H1 (cell line): Measurements from ENCODE around the gene PAIP2. TPM values are rescaled to one million over a fixed set of nuclear protein-coding genes. Genes with fewer than 3 reads are reported as not detected.
A peak's percentile ranks its signal among the peaks of the same experiment; 100 is the strongest.

Experiments used
- BCL11A ChIP-seq, 2 experiments: IDR thresholded peaks; one replicate each; pipeline ENCODE4 v1.6.1; 2011; ENCODE audit warnings: low read depth in 2 of 2, low read length in 2 of 2, mild to moderate bottlenecking in 2 of 2
- CBX5 ChIP-seq: fragments of 300-800, 300-1000 bp; sonication (generic); IDR thresholded peaks from 2 replicates; pipeline ENCODE4 v1.7.1; 2016; ENCODE audit warnings: antibody characterized with exemption, low read length, low read depth
- CBX8 ChIP-seq: fragments of 300-800, 300-1000 bp; sonication (generic); IDR thresholded peaks from 2 replicates; pipeline ENCODE4 v1.7.1; 2016; ENCODE audit warnings: low read depth, low read length, borderline replicate concordance
- CHD1 ChIP-seq: IDR thresholded peaks from 2 replicates; pipeline ENCODE4 v1.6.1; 2012; ENCODE audit warnings: low read depth, low read length, improper control_type of control experiment
- CTBP2 ChIP-seq: IDR thresholded peaks from 2 replicates; pipeline ENCODE4 v1.7.0; 2011; ENCODE audit warnings: borderline replicate concordance, mild to moderate bottlenecking, moderate library complexity, mixed read lengths, low read length; ENCODE audit not compliant: insufficient read depth, insufficient read length
- HDAC2 ChIP-seq, 2 experiments: fragments of 300-600 bp in 1 of 2; sonication (generic) in 1 of 2; IDR thresholded peaks; 2 replicates each; pipeline ENCODE4 v1.6.1; 2011 to 2012; ENCODE audit warnings: low read depth in 2 of 2, low read length in 2 of 2, mild to moderate bottlenecking in 2 of 2, moderate library complexity in 2 of 2, borderline replicate concordance in 1 of 2, inconsistent platforms in 1 of 2
- JUN ChIP-seq: IDR thresholded peaks from 2 replicates; pipeline ENCODE4 v1.6.1; 2011; ENCODE audit warnings: low read depth, mild to moderate bottlenecking, improper control_type of control experiment, low read length
- KDM1A ChIP-seq: fragments of 200-600, 300-600 bp; sonication (generic); IDR thresholded peaks from 2 replicates; pipeline ENCODE4 v1.7.1; 2016; ENCODE audit warnings: mild to moderate bottlenecking, low read length, borderline replicate concordance
- PHF8 ChIP-seq: fragments of 200-600 bp; sonication (generic); conservative IDR thresholded peaks from 2 replicates; pipeline ENCODE4 v1.7.1; 2012; ENCODE audit warnings: low read depth, mild to moderate bottlenecking, inconsistent platforms, low read length, moderate library complexity
- POLR2AphosphoS5 ChIP-seq: IDR thresholded peaks from 2 replicates; pipeline ENCODE4 v1.6.1; 2011; ENCODE audit warnings: low read depth, low read length
- RAD21 ChIP-seq, 2 experiments: IDR thresholded peaks in 1 of 2; conservative IDR thresholded peaks in 1 of 2; 2 replicates each; pipeline ENCODE4 v1.6.1; 2011; ENCODE audit warnings: low read depth in 2 of 2, low read length in 2 of 2, improper control_type of control experiment in 1 of 2, inconsistent platforms in 1 of 2, mild to moderate bottlenecking in 1 of 2, moderate library complexity in 1 of 2
- RBBP5 ChIP-seq: IDR thresholded peaks from 2 replicates; pipeline ENCODE4 v1.7.1; 2012; ENCODE audit warnings: low read depth, mild to moderate bottlenecking, inconsistent platforms, low read length, moderate library complexity, borderline replicate concordance
- SAP30 ChIP-seq: fragments of 300-600 bp; sonication (generic); IDR thresholded peaks from 2 replicates; pipeline ENCODE4 v1.7.1; 2012; ENCODE audit warnings: low read length, moderate library complexity, mild to moderate bottlenecking, inconsistent platforms; ENCODE audit not compliant: insufficient read depth, insufficient replicate concordance
- SIRT6 ChIP-seq: IDR thresholded peaks from one replicate; pipeline ENCODE4 v1.7.1; 2012; ENCODE audit warnings: low read length, inconsistent platforms
- SP4 ChIP-seq: IDR thresholded peaks from 2 replicates; pipeline ENCODE4 v1.6.1; 2012; ENCODE audit warnings: low read length, inconsistent platforms
- SUZ12 ChIP-seq: fragments of 200-600 bp; sonication (generic); IDR thresholded peaks from 2 replicates; pipeline ENCODE4 v1.6.1; 2012; ENCODE audit warnings: mild to moderate bottlenecking, inconsistent platforms, low read length, moderate library complexity, mixed read lengths
- TAF7 ChIP-seq: optimal IDR thresholded peaks from 2 replicates; pipeline ENCODE3; 2011; ENCODE audit warnings: low read depth, mild to moderate bottlenecking, inconsistent platforms, low read length, moderate library complexity, borderline replicate concordance
- TEAD4 ChIP-seq: IDR thresholded peaks from 2 replicates; pipeline ENCODE4 v1.6.1; 2012; ENCODE audit warnings: low read depth, low read length, inconsistent platforms, mixed read lengths
- polyA plus RNA-seq, 7 experiments: library from polyadenylated mRNA; depleted of rRNA in 3 of 7; stranded (reverse) in 5 of 7; unstranded in 2 of 7; fragments of >200 nt in 5 of 7; fragments of 200-250 nt in 2 of 7; gene quantifications; 1 replicate in 5 of 7; 2 replicates in 1 of 7; 4 replicates in 1 of 7; pipeline versions ENCODE4 v1.2.1 to v1.2.3, GENCODE V29; 2011 to 2013; ENCODE audit warnings: missing spikeins in 2 of 7, mixed read lengths in 2 of 7
- total RNA-seq: library from RNA; stranded (reverse); fragmentation: NEBNext Ultra II Directional; extraction: Animal tissue kit (Norgen Biotek cat#: 25700); gene quantifications from 2 replicates; pipeline ENCODE4 v1.2.1, GENCODE V29; 2021
- TF ChIP-seq, protein P1 (sequence below), 3 experiments: IDR thresholded peaks; 1 replicate in 2 of 3; 2 replicates in 1 of 3; pipeline versions ENCODE4 v1.5.1 to v1.6.1; 2011; ENCODE audit warnings: low read length in 3 of 3, mild to moderate bottlenecking in 3 of 3, inconsistent platforms in 2 of 3, low read depth in 1 of 3, moderate library complexity in 1 of 3; ENCODE audit not compliant: insufficient read depth in 1 of 3; ENCODE audit errors: control extremely low read depth in 1 of 3
- TF ChIP-seq, protein P2 (sequence below): IDR thresholded peaks from 2 replicates; pipeline ENCODE4 v1.6.1; 2012; ENCODE audit warnings: inconsistent platforms

The PAIP2 gene
- total and polyA plus RNA-seq, 2 of the 8 experiments (the other 6 are each of a cell fraction or from before 2014, with no cell fraction given): 87.6 to 162 TPM

DNA sequence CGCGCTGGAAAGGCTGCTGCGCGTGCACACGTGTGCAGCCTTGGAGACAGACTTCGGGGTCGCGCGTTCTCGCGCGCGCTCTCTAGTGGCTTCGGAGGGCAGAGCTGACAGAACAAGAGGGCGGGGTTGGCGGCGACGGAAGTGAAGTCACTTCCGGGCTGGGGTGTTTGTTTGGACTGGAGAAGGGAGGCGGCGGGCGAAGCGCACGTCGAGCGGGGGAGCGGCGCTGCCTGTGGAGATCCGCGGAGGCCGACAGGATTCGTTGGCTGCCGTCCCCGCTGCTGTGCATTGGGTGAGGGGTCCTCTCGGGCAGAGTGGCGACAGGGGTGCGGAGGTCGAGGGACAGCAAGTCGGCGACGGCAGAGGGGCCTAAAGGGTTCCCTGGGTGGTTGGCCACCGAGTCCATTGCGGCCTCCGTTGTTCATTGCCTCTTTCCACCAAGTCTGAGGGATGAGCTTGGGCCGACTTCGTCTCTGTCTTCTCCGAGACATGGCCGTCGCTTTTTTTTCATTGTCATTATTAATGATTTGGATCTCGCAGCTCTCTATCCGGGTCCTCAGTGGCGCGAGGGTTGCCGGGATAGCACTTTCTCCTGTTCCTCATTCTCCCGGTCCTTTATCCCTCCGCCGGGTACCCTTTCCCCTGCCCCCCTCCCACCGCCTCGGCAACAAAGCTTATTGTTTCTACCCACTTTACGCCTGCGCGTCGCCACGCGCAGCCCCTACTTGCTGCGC, at the start of gene PAIP2 (continued):
- TF ChIP-seq, protein P1, sequence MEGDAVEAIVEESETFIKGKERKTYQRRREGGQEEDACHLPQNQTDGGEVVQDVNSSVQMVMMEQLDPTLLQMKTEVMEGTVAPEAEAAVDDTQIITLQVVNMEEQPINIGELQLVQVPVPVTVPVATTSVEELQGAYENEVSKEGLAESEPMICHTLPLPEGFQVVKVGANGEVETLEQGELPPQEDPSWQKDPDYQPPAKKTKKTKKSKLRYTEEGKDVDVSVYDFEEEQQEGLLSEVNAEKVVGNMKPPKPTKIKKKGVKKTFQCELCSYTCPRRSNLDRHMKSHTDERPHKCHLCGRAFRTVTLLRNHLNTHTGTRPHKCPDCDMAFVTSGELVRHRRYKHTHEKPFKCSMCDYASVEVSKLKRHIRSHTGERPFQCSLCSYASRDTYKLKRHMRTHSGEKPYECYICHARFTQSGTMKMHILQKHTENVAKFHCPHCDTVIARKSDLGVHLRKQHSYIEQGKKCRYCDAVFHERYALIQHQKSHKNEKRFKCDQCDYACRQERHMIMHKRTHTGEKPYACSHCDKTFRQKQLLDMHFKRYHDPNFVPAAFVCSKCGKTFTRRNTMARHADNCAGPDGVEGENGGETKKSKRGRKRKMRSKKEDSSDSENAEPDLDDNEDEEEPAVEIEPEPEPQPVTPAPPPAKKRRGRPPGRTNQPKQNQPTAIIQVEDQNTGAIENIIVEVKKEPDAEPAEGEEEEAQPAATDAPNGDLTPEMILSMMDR (IDR thresholded peaks at IDR 0.05; ENCODE audit: control extremely low read depth in 1 of 3, insufficient read depth in 1 of 3, low read depth in 1 of 3, low read length in 3 of 3): peak; percentile 65 to 89 (median 77)
- TF ChIP-seq SIRT6: no peak
- peak; percentile 99 for TF ChIP-seq POLR2AphosphoS5
- TF ChIP-seq TEAD4: no peak; the same call in 1 of the 2 replicates
- TF ChIP-seq, protein P2, sequence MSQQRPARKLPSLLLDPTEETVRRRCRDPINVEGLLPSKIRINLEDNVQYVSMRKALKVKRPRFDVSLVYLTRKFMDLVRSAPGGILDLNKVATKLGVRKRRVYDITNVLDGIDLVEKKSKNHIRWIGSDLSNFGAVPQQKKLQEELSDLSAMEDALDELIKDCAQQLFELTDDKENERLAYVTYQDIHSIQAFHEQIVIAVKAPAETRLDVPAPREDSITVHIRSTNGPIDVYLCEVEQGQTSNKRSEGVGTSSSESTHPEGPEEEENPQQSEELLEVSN: peak; percentile 55
- TF ChIP-seq BCL11A (IDR thresholded peaks at IDR 0.05; ENCODE audit: low read depth in 2 of 2, low read length in 2 of 2): no peak
- peak; percentile 54 for TF ChIP-seq TAF7
- no peak for TF ChIP-seq JUN
- TF ChIP-seq CBX8: no peak
- no peak for TF ChIP-seq CTBP2
- no peak for TF ChIP-seq CBX5
- no peak for TF ChIP-seq SUZ12
- TF ChIP-seq RAD21 (IDR thresholded peaks at IDR 0.05 in 1 of 2, conservative IDR thresholded peaks at IDR 0.05 in 1 of 2; ENCODE audit: low read depth in 2 of 2, low read length in 2 of 2): peak; percentile 36 to 49
- peak; percentile 98 for TF ChIP-seq PHF8
- 0 out of 4 replicates have a peak, but pooled peaks of 1 of the 2 experiments have one; percentile 78 for TF ChIP-seq HDAC2 (IDR thresholded peaks at IDR 0.05; ENCODE audit: borderline replicate concordance in 1 of 2, low read depth in 2 of 2, low read length in 2 of 2)
- TF ChIP-seq CHD1: no peak
- no peak for TF ChIP-seq SAP30
- TF ChIP-seq KDM1A: no peak
- TF ChIP-seq RBBP5: peak; percentile 85; the same call in 1 of the 2 replicates
- 0 out of 2 replicates have a peak, but pooled peaks have one; percentile 63 for TF ChIP-seq SP4
